OCI-LY1 (cell line): ENCODE results near the gene PRR27.

ENCODE experiments used
- CTCF ChIP-seq: fragments of 200-600 bp; sonication (generic), shearing (Covaris generic); IDR thresholded peaks from 2 replicates; pipeline ENCODE4 v1.5.1; 2017; ENCODE audit warnings: mild to moderate bottlenecking, antibody characterized with exemption, low read length, moderate library complexity, mixed read lengths
- EZH2 ChIP-seq: fragments of 200-600 bp; sonication (generic), shearing (Covaris generic); IDR thresholded peaks from 2 replicates; pipeline ENCODE4 v1.8.0; 2017; ENCODE audit warnings: borderline replicate concordance, mixed run types, mild to moderate bottlenecking, antibody characterized with exemption, low read length, moderate library complexity, mixed read lengths

GRCh38 chr4:70178075-70178660 is 24.1 kb downstream of the PRR27 start:
- TF ChIP-seq CTCF (no peak), EZH2 (no peak)
